IMR-90 (cell line): ENCODE data around the gene TNPO1. TPM values are rescaled to one million over a fixed set of nuclear protein-coding genes. Genes with fewer than 3 reads are reported as not detected.
"Not testable (repeated sequence)": the region's sequence is repeated elsewhere in the genome, so short reads cannot be mapped to it uniquely, and the experiment has no call there.

Experiments
- ATAC-seq: fragments of 200-7000 bp; cut with Tn5 transposase; 2 replicates; pipeline ENCODE4 v1.9.1; 2020; ENCODE audit warnings: low read depth, mild to moderate bottlenecking, moderate library complexity
- BruUV-seq: library from RNA; stranded (reverse); fragments of 400-500 nt; replicated peaks from 2 replicates; lab custom pipeline; 2021; lab: Mats Ljungman, UMichigan
- CTCF ChIA-PET: fragments of 300-600 bp; formaldehyde crosslinking; extraction: SDS; loops from one replicate; lab custom pipeline; 2021; ENCODE audit warnings: antibody characterized with exemption; lab: Yijun Ruan, JAX
- POLR2A ChIA-PET: fragments of 300-600 bp; sonication (Branson Sonifier 250); formaldehyde crosslinking; loops from one replicate; lab custom pipeline; 2022; ENCODE audit warnings: antibody characterized with exemption; ENCODE audit not compliant: unreplicated experiment; lab: Charles Lee
- DNase-seq: peaks from one replicate; pipeline ENCODE4 v3.0.0; 2013
- H2AFZ ChIP-seq: replicated peaks from 2 replicates; pipeline ENCODE3; 2013; ENCODE audit warnings: low read length, mild to moderate bottlenecking; ENCODE audit not compliant: poor library complexity
- H2AK5ac ChIP-seq: 2 replicates; pipeline ENCODE4 v1.6.1; 2013; ENCODE audit warnings: low read depth, low read length, inconsistent platforms
- H2AK9ac ChIP-seq: replicated peaks from 2 replicates; pipeline ENCODE3; 2013; ENCODE audit warnings: mild to moderate bottlenecking, low read depth, low read length, moderate library complexity; ENCODE audit not compliant: poor library complexity
- H2BK120ac ChIP-seq: 2 replicates; pipeline ENCODE4 v1.6.1; 2013; ENCODE audit warnings: low read depth, low read length, inconsistent platforms
- H2BK15ac ChIP-seq: 3 replicates; pipeline ENCODE4 v1.6.1; 2013; ENCODE audit warnings: low read depth, low read length, inconsistent platforms
- H2BK20ac ChIP-seq: 2 replicates; pipeline ENCODE4 v1.6.1; 2013; ENCODE audit warnings: low read depth, mild to moderate bottlenecking, inconsistent platforms, low read length, moderate library complexity
- H2BK5ac ChIP-seq: 2 replicates; pipeline ENCODE4 v1.6.1; 2013; ENCODE audit warnings: mild to moderate bottlenecking, low read depth, low read length, inconsistent platforms; ENCODE audit not compliant: poor library complexity, severe bottlenecking
- H3K14ac ChIP-seq: replicated peaks from 2 replicates; pipeline ENCODE4 v1.6.1; 2013; ENCODE audit warnings: low read depth, low read length, inconsistent platforms
- H3K18ac ChIP-seq: 2 replicates; pipeline ENCODE4 v1.6.1; 2013; ENCODE audit warnings: low read depth, low read length, control low read depth
- H3K23ac ChIP-seq: 2 replicates; pipeline ENCODE4 v1.6.1; 2013; ENCODE audit warnings: low read depth, low read length, inconsistent platforms
- H3K27ac ChIP-seq: 2 replicates; pipeline ENCODE4 v1.5.1; 2013; ENCODE audit warnings: mild to moderate bottlenecking, control low read depth, low read length; ENCODE audit not compliant: insufficient read depth
- H3K27me3 ChIP-seq: 2 replicates; pipeline ENCODE4 v1.6.1; 2013; ENCODE audit warnings: low read length; ENCODE audit not compliant: control insufficient read depth, insufficient read depth
- H3K36me3 ChIP-seq: 2 replicates; pipeline ENCODE4 v1.6.1; 2013; ENCODE audit warnings: low read length, mixed read lengths; ENCODE audit not compliant: control insufficient read depth, insufficient read depth
- H3K4ac ChIP-seq: 2 replicates; pipeline ENCODE4 v1.6.1; 2013; ENCODE audit warnings: low read depth, low read length, inconsistent platforms
- H3K4me1 ChIP-seq: 2 replicates; pipeline ENCODE4 v1.6.1; 2013; ENCODE audit warnings: low read length, mixed read lengths; ENCODE audit not compliant: control insufficient read depth, insufficient read depth
- H3K4me2 ChIP-seq: 2 replicates; pipeline ENCODE4 v1.6.1; 2013; ENCODE audit warnings: low read depth, mild to moderate bottlenecking, control low read depth, low read length, moderate library complexity
- H3K4me3 ChIP-seq: 2 replicates; pipeline ENCODE4 v1.5.1; 2013; ENCODE audit warnings: low read depth, mild to moderate bottlenecking, control low read depth, low read length, moderate library complexity; ENCODE audit not compliant: insufficient read depth
- H3K56ac ChIP-seq: 2 replicates; pipeline ENCODE4 v1.6.1; 2013; ENCODE audit warnings: low read length, inconsistent platforms; ENCODE audit not compliant: insufficient read depth; ENCODE audit errors: extremely low read depth
- H3K79me1 ChIP-seq, 2 experiments: 2 replicates each; pipeline ENCODE4 v1.6.1; 2013; ENCODE audit warnings: low read length in 2 of 2, inconsistent platforms in 1 of 2, low read depth in 1 of 2
- H3K9ac ChIP-seq: 2 replicates; pipeline ENCODE4 v1.6.1; 2013; ENCODE audit warnings: low read depth, low read length, control low read depth
- H3K9me1 ChIP-seq: 2 replicates; pipeline ENCODE4 v1.6.1; 2013; ENCODE audit warnings: low read length, inconsistent platforms; ENCODE audit not compliant: insufficient read depth
- H3K9me3 ChIP-seq: 2 replicates; pipeline ENCODE4 v1.6.1; 2013; ENCODE audit warnings: low read length; ENCODE audit not compliant: control insufficient read depth, insufficient read depth
- H4K20me1 ChIP-seq: 2 replicates; pipeline ENCODE4 v1.6.1; 2013; ENCODE audit warnings: low read length, inconsistent platforms; ENCODE audit not compliant: insufficient read depth
- H4K5ac ChIP-seq: 2 replicates; pipeline ENCODE4 v1.6.1; 2013; ENCODE audit warnings: mild to moderate bottlenecking, low read depth, low read length, control low read depth
- H4K8ac ChIP-seq, 2 experiments: 2 replicates each; pipeline ENCODE4 v1.6.1; 2013; ENCODE audit warnings: low read depth in 2 of 2, low read length in 2 of 2, control low read depth in 1 of 2, inconsistent platforms in 1 of 2
- H4K91ac ChIP-seq: 2 replicates; pipeline ENCODE4 v1.6.1; 2013; ENCODE audit warnings: low read depth, low read length, inconsistent platforms; ENCODE audit not compliant: insufficient read depth
- WGBS, 2 experiments: methylation state at CpG; one replicate each; pipeline versions ENCODE4 v1.1.5 to v1.1.7; 2013; ENCODE audit warnings: missing lambda C conversion rate in 2 of 2; ENCODE audit not compliant: insufficient read length in 1 of 2; ENCODE audit errors: extremely low coverage in 2 of 2; 5-methylcytosine and 5-hydroxymethylcytosine counted together
- dilution Hi-C: fragments of 300-500 bp; cut with HindIII; formaldehyde crosslinking; loops from one replicate; pipeline ENCODE4 v1.14.3; 2018; ENCODE audit warnings: low sequenced_read_pairs; ENCODE audit not compliant: unreplicated experiment
- in situ Hi-C: fragments of 300-500 bp; cut with MboI; formaldehyde crosslinking; loops from 3 replicates; pipeline ENCODE4 v1.14.3; 2019; ENCODE audit warnings: low sequenced_read_pairs, inconsistent platforms, mixed read lengths
- intact Hi-C: fragments of 100-400 bp; cut with micrococcal nuclease; formaldehyde crosslinking; loops from 2 replicates; pipeline ENCODE4 v1.10.0; 2022
- polyA plus RNA-seq, 3 experiments: library from polyadenylated mRNA; depleted of rRNA; stranded (reverse); fragments of >200 nt; gene quantifications; 2 replicates each; pipeline ENCODE4 v1.2.3, GENCODE V29; 2012; ENCODE audit warnings: low replicate concordance in 1 of 3
- total RNA-seq: library from RNA; depleted of rRNA; stranded (reverse); fragments of >200 nt; gene quantifications from 2 replicates; pipeline ENCODE4 v1.2.3, GENCODE V29; 2012

Gene TNPO1
- total and polyA plus RNA-seq, 2 of the 4 experiments (the other 2 are of a cell fraction), result 45.5 to 400 TPM

DNA sequence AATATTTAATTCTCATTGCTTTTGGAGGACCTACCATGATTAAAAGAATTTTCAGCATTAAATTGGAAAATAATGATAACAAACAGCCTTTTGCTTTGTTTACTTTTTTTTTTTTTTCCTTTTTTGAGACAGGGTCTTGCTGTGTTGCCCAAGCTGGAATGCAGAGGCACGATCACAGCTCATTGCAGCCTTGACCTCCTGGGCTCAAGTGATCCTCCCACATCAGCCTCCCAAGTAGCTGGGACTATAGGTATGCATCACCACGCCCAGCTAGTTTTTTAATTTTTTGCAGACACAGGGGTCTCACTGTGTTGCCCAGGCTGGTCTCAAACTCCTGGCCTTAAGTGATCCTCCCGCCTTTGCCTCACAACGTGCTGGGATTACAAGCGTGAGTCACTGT is 23.8 kb upstream of the TNPO1 start:
- H3K36me3 ChIP-seq, ATAC-seq, H3K4me3 ChIP-seq, H3K27ac ChIP-seq, H3K14ac ChIP-seq, H3K9ac ChIP-seq, H3K4ac ChIP-seq, H3K27me3 ChIP-seq, H4K5ac ChIP-seq, CTCF ChIA-PET, dilution Hi-C loops, H2AK9ac ChIP-seq, H3K4me1 ChIP-seq, H3K18ac ChIP-seq, H4K20me1 ChIP-seq, H3K4me2 ChIP-seq, H3K9me3 ChIP-seq, H4K91ac ChIP-seq, H3K56ac ChIP-seq, H3K9me1 ChIP-seq, H2AK5ac ChIP-seq, H3K23ac ChIP-seq, intact Hi-C loops, H2AFZ ChIP-seq, BruUV-seq, in situ Hi-C loops, H2BK120ac ChIP-seq, H4K8ac ChIP-seq, H3K79me1 ChIP-seq, H2BK20ac ChIP-seq, H2BK5ac ChIP-seq, POLR2A ChIA-PET, H2BK15ac ChIP-seq, DNase-seq: not testable (repeated sequence)
- no CpG with 5 or more reads among the region's 5 CpGs for WGBS, 2 experiments
